CD14-positive monocyte (primary cell): ENCODE results near the gene LYRM4. TPM values are rescaled to one million over a fixed set of nuclear protein-coding genes. Genes with fewer than 3 reads are reported as not detected.

Experiments used
- DNase-seq, 3 donors: peaks; one replicate each; pipeline ENCODE4 v3.0.0-alpha.2; 2011 to 2022
- H2AFZ ChIP-seq: 2 replicates; pipeline ENCODE4 v1.6.0; 2012; ENCODE audit warnings: mild to moderate bottlenecking, low read depth, low read length, inconsistent platforms; ENCODE audit not compliant: insufficient read depth, poor library complexity, severe bottlenecking
- H3K27ac ChIP-seq, 2 donors: 1 replicate in 1 of 2; 2 replicates in 1 of 2; pipeline ENCODE4 v1.5.1; 2012 to 2013; ENCODE audit warnings: low read length in 2 of 2, control low read depth in 1 of 2, inconsistent platforms in 1 of 2, low read depth in 1 of 2, mild to moderate bottlenecking in 1 of 2
- H3K27me3 ChIP-seq, 2 donors: one replicate each; pipeline versions ENCODE4 v1.6.0 to v1.6.1; 2011 to 2013; ENCODE audit warnings: low read length in 2 of 2; ENCODE audit not compliant: control insufficient read depth in 2 of 2, insufficient read depth in 2 of 2
- H3K36me3 ChIP-seq, 2 donors: replicated peaks in 1 of 2; 1 replicate in 1 of 2; 2 replicates in 1 of 2; pipeline versions ENCODE4 v1.5.1 to v1.6.1; 2012 to 2013; ENCODE audit warnings: low read length in 2 of 2, control low read depth in 1 of 2, inconsistent platforms in 1 of 2, mild to moderate bottlenecking in 1 of 2; ENCODE audit not compliant: insufficient read depth in 2 of 2, control insufficient read depth in 1 of 2
- H3K4me1 ChIP-seq, 2 donors: 1 replicate in 1 of 2; 2 replicates in 1 of 2; pipeline versions ENCODE4 v1.5.1 to v1.6.1; 2012 to 2013; ENCODE audit warnings: low read length in 2 of 2, control low read depth in 1 of 2, inconsistent platforms in 1 of 2, mild to moderate bottlenecking in 1 of 2, moderate library complexity in 1 of 2; ENCODE audit not compliant: insufficient read depth in 2 of 2, control insufficient read depth in 1 of 2
- H3K4me2 ChIP-seq: replicated peaks from 2 replicates; pipeline ENCODE3; 2012; ENCODE audit warnings: low read length, moderate library complexity, mild to moderate bottlenecking; ENCODE audit not compliant: poor library complexity, severe bottlenecking; ENCODE audit errors: extremely low read depth
- H3K4me3 ChIP-seq, 3 experiments: fragments of 200-600 bp in 1 of 3; sonication (generic) in 1 of 3; replicated peaks in 1 of 3; 1 replicate in 2 of 3; 2 replicates in 1 of 3; pipeline ENCODE4 v1.5.1; 2011 to 2013; ENCODE audit warnings: low read length in 3 of 3, mild to moderate bottlenecking in 3 of 3, control low read depth in 2 of 3, low read depth in 2 of 3, inconsistent platforms in 1 of 3, moderate library complexity in 1 of 3
- H3K79me2 ChIP-seq: 2 replicates; pipeline ENCODE4 v1.6.0; 2012; ENCODE audit warnings: mild to moderate bottlenecking, control low read depth, inconsistent platforms, low read length, moderate library complexity; ENCODE audit not compliant: insufficient read depth
- H3K9ac ChIP-seq: 2 replicates; pipeline ENCODE4 v1.6.0; 2017; ENCODE audit warnings: low read length, mild to moderate bottlenecking; ENCODE audit not compliant: insufficient read depth, poor library complexity, severe bottlenecking
- H3K9me3 ChIP-seq, 2 donors: replicated peaks in 1 of 2; 1 replicate in 1 of 2; 2 replicates in 1 of 2; pipeline versions ENCODE4 v1.5.1 to v1.6.1; 2012 to 2013; ENCODE audit warnings: low read length in 2 of 2, control low read depth in 1 of 2; ENCODE audit not compliant: control insufficient read depth in 1 of 2, insufficient read depth in 1 of 2
- H4K20me1 ChIP-seq: 2 replicates; pipeline ENCODE4 v1.6.0; 2012; ENCODE audit warnings: mild to moderate bottlenecking, low read length, control low read depth, moderate library complexity; ENCODE audit not compliant: insufficient read depth
- H3K27ac Mint-ChIP-seq, 7 donors: one replicate each; pipeline ENCODE4 v1.8.0; 2020; ENCODE audit warnings: mild to moderate bottlenecking in 7 of 7, mixed read lengths in 7 of 7, moderate library complexity in 6 of 7, inconsistent platforms in 2 of 7
- H3K27me3 Mint-ChIP-seq, 3 donors: one replicate each; pipeline ENCODE4 v1.8.0; 2021 to 2022; ENCODE audit warnings: low read depth in 3 of 3, mild to moderate bottlenecking in 3 of 3, mixed read lengths in 3 of 3, moderate library complexity in 3 of 3, inconsistent platforms in 1 of 3
- H3K36me3 Mint-ChIP-seq, 2 donors: one replicate each; pipeline ENCODE4 v1.8.0; 2020; ENCODE audit warnings: mixed read lengths in 2 of 2, inconsistent platforms in 1 of 2, mild to moderate bottlenecking in 1 of 2
- H3K4me1 Mint-ChIP-seq: one replicate; pipeline ENCODE4 v1.8.0; 2020; ENCODE audit warnings: mild to moderate bottlenecking, mixed read lengths
- H3K4me3 Mint-ChIP-seq, 2 donors: one replicate each; pipeline ENCODE4 v1.8.0; 2020; ENCODE audit warnings: mild to moderate bottlenecking in 2 of 2, mixed read lengths in 2 of 2, moderate library complexity in 1 of 2
- H3K9me3 Mint-ChIP-seq, 7 donors: one replicate each; pipeline ENCODE4 v1.8.0; 2020 to 2022; ENCODE audit warnings: mixed read lengths in 7 of 7, mild to moderate bottlenecking in 6 of 7, moderate library complexity in 6 of 7, inconsistent platforms in 2 of 7
- WGBS: methylation state at CpG from one replicate; pipeline ENCODE4 v1.1.5; 2013; ENCODE audit warnings: missing lambda C conversion rate; ENCODE audit not compliant: insufficient coverage; 5-methylcytosine and 5-hydroxymethylcytosine counted together
- intact Hi-C, 2 donors: fragments of 100-400 bp; cut with micrococcal nuclease; formaldehyde crosslinking; loops; one replicate each; pipeline versions ENCODE4 v1.15.0 to v1.15.1; 2023
- polyA plus RNA-seq, 3 donors: library from polyadenylated mRNA; depleted of rRNA in 1 of 3; unstranded in 2 of 3; stranded (reverse) in 1 of 3; fragments of 300-500 nt in 2 of 3; fragments of >200 nt in 1 of 3; fragmentation: Illumina TruSeq in 2 of 3; gene quantifications; 1 replicate in 2 of 3; 2 replicates in 1 of 3; pipeline ENCODE4 v1.2.3, GENCODE V29; 2012 to 2021
- TF ChIP-seq, protein P1 (sequence below): fragments of 200-600 bp; IDR thresholded peaks from one replicate; pipeline ENCODE4 v1.8.0; 2022; ENCODE audit warnings: antibody characterized with exemption, mild to moderate bottlenecking

LYRM4 gene
- polyA plus RNA-seq, 3 donors = 13.7 to 19.6 (median 18.1) TPM

DNA sequence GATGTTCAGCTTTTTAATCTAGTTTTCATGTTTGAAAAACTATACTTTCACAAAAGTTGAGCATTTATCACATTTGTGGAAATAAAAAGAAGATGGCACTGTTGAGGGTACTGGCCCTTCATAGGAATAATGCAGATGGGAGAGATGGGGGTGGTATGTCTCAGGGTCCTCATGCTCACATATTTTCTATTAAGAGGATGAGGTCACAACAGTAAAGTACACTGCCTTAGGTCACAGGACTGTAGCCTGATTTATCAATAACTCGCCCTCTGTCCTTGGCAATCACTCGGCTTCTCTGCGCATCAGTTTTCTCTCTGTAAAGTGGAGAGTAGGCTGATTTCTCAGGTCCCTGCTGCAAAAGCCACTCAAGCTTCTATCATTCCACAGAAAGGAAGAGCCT lies 119.7 kb downstream of the LYRM4 start:
- Histone ChIP-seq H3K4me3 (no peak overlapping the region), H3K4me2 (no peak overlapping the region), H3K9ac (no peak overlapping the region), H3K27ac (no peak overlapping the region), H3K36me3 (peaks cover 0 to 2% of the 10 kb centered on the region in 2 donors), H3K27me3 (no peaks in the 10 kb centered on the region), H3K79me2 (no peaks in the 10 kb centered on the region), H4K20me1 (no peaks in the 10 kb centered on the region), H2AFZ (no peak overlapping the region), H3K9me3 (no peaks in the 10 kb centered on the region), H3K4me1 (no peaks in the 10 kb centered on the region)
- peaks cover 10% of the 10 kb centered on the region for H3K4me1 Mint-ChIP-seq
- peaks cover 0 to 2% of the 10 kb centered on the region in 2 donors for H3K36me3 Mint-ChIP-seq
- DNase-seq = no peak
- no CpG with 5 or more reads among the region's 3 CpGs for WGBS
- H3K27ac Mint-ChIP-seq = no peak overlapping the region
- H3K27me3 Mint-ChIP-seq = no peaks in the 10 kb centered on the region
- H3K9me3 Mint-ChIP-seq = peaks cover 0 to 4% (median 0%) of the 10 kb centered on the region in 7 donors
- no peak overlapping the region for H3K4me3 Mint-ChIP-seq
- intact Hi-C loops = loop anchor here (5.0 to 10.0 kb wide), 2 partner anchors 234 to 236 kb away; no protein-coding TSS in a partner anchor
- TF ChIP-seq, protein P1, sequence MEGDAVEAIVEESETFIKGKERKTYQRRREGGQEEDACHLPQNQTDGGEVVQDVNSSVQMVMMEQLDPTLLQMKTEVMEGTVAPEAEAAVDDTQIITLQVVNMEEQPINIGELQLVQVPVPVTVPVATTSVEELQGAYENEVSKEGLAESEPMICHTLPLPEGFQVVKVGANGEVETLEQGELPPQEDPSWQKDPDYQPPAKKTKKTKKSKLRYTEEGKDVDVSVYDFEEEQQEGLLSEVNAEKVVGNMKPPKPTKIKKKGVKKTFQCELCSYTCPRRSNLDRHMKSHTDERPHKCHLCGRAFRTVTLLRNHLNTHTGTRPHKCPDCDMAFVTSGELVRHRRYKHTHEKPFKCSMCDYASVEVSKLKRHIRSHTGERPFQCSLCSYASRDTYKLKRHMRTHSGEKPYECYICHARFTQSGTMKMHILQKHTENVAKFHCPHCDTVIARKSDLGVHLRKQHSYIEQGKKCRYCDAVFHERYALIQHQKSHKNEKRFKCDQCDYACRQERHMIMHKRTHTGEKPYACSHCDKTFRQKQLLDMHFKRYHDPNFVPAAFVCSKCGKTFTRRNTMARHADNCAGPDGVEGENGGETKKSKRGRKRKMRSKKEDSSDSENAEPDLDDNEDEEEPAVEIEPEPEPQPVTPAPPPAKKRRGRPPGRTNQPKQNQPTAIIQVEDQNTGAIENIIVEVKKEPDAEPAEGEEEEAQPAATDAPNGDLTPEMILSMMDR = no peak

DNA sequence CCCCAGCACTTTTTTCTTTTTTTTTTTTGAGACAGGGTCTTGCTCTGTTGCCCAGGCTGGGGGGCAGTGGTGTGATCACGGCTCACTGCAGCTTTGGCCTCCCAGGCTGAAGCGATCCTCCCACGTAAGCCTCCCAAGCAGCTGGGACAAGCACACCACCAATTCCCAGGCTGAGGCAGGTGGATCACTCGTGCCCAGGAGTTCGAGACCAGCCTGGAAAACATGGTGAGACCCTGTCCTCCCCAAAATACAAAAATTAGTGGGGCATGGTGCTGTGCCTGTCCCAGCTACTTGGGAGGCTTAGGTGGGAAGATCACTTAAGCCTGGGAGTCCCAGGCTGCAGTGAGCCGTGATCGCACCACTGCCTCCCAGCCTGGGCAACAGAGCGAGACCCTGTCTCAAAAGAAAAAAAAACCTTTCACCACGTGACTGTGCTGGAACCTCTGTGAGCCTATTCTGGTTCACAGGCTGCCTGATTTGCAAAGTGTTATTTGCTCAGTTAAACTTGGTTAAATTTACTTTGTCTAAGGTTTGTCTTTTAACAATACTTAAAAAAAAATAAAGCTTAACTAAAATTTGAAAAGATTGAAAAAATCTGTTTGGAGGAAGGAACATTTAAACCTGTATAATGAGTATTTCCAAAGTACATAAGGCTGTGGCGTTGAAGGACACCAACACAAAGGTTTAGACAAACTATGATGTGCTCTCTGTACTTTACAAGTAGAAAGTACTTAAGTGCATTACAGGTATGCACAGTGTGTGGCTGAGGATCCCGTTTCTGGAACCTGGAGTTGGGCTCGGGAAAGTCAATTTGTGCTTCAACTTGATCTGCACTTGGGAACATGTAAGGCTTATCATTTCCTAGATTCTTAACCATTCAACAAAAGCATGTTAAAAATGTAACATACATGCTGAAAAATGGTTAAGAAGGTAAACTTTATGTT lies 120.7 kb downstream of the LYRM4 start:
- TF ChIP-seq, protein P1 = no peak
- WGBS = 100% methylated on average over 6 of the region's 12 CpGs
- Histone ChIP-seq H3K4me2 (no peak overlapping the region), H3K27me3 (no peaks in the 10 kb centered on the region), H3K4me1 (no peaks in the 10 kb centered on the region), H3K9me3 (no peaks in the 10 kb centered on the region), H3K36me3 (peaks cover 0 to 2% of the 10 kb centered on the region in 2 donors), H3K9ac (no peak overlapping the region), H3K4me3 (no peak overlapping the region), H3K27ac (no peak overlapping the region), H3K79me2 (no peaks in the 10 kb centered on the region), H4K20me1 (no peaks in the 10 kb centered on the region), H2AFZ (no peak overlapping the region)
- H3K4me3 Mint-ChIP-seq = no peak overlapping the region
- no peaks in the 10 kb centered on the region for H3K27me3 Mint-ChIP-seq
- peaks cover 0 to 2% of the 10 kb centered on the region in 2 donors for H3K36me3 Mint-ChIP-seq
- peaks cover 14% of the 10 kb centered on the region for H3K4me1 Mint-ChIP-seq
- intact Hi-C loops = loop anchor here (5.0 to 10.0 kb wide), 2 partner anchors 235 to 237 kb away; no protein-coding TSS in a partner anchor
- H3K27ac Mint-ChIP-seq = no peak overlapping the region
- no peak for DNase-seq
- peaks cover 0 to 5% (median 2%) of the 10 kb centered on the region in 7 donors for H3K9me3 Mint-ChIP-seq
